IMR-90 (cell line): ENCODE measurements around the gene NTM. TPM values are rescaled to one million over a fixed set of nuclear protein-coding genes. Genes with fewer than 3 reads are reported as not detected.

Experiments
- ATAC-seq: fragments of 200-7000 bp; cut with Tn5 transposase; 2 replicates; pipeline ENCODE4 v1.9.1; 2020; ENCODE audit warnings: low read depth, mild to moderate bottlenecking, moderate library complexity
- BruUV-seq: library from RNA; stranded (reverse); fragments of 400-500 nt; replicated peaks from 2 replicates; lab custom pipeline; 2021; lab: Mats Ljungman, UMichigan
- CTCF ChIA-PET: fragments of 300-600 bp; formaldehyde crosslinking; extraction: SDS; loops from one replicate; lab custom pipeline; 2021; ENCODE audit warnings: antibody characterized with exemption; lab: Yijun Ruan, JAX
- POLR2A ChIA-PET: fragments of 300-600 bp; sonication (Branson Sonifier 250); formaldehyde crosslinking; loops from one replicate; lab custom pipeline; 2022; ENCODE audit warnings: antibody characterized with exemption; ENCODE audit not compliant: unreplicated experiment; lab: Charles Lee
- DNase-seq: peaks from one replicate; pipeline ENCODE4 v3.0.0; 2013
- H2AFZ ChIP-seq: replicated peaks from 2 replicates; pipeline ENCODE3; 2013; ENCODE audit warnings: low read length, mild to moderate bottlenecking; ENCODE audit not compliant: poor library complexity
- H2AK5ac ChIP-seq: 2 replicates; pipeline ENCODE4 v1.6.1; 2013; ENCODE audit warnings: low read depth, low read length, inconsistent platforms
- H2AK9ac ChIP-seq: replicated peaks from 2 replicates; pipeline ENCODE3; 2013; ENCODE audit warnings: mild to moderate bottlenecking, low read depth, low read length, moderate library complexity; ENCODE audit not compliant: poor library complexity
- H2BK120ac ChIP-seq: 2 replicates; pipeline ENCODE4 v1.6.1; 2013; ENCODE audit warnings: low read depth, low read length, inconsistent platforms
- H2BK15ac ChIP-seq: 3 replicates; pipeline ENCODE4 v1.6.1; 2013; ENCODE audit warnings: low read depth, low read length, inconsistent platforms
- H2BK20ac ChIP-seq: 2 replicates; pipeline ENCODE4 v1.6.1; 2013; ENCODE audit warnings: low read depth, mild to moderate bottlenecking, inconsistent platforms, low read length, moderate library complexity
- H2BK5ac ChIP-seq: 2 replicates; pipeline ENCODE4 v1.6.1; 2013; ENCODE audit warnings: mild to moderate bottlenecking, low read depth, low read length, inconsistent platforms; ENCODE audit not compliant: poor library complexity, severe bottlenecking
- H3K14ac ChIP-seq: replicated peaks from 2 replicates; pipeline ENCODE4 v1.6.1; 2013; ENCODE audit warnings: low read depth, low read length, inconsistent platforms
- H3K18ac ChIP-seq: 2 replicates; pipeline ENCODE4 v1.6.1; 2013; ENCODE audit warnings: low read depth, low read length, control low read depth
- H3K23ac ChIP-seq: 2 replicates; pipeline ENCODE4 v1.6.1; 2013; ENCODE audit warnings: low read depth, low read length, inconsistent platforms
- H3K27ac ChIP-seq: 2 replicates; pipeline ENCODE4 v1.5.1; 2013; ENCODE audit warnings: mild to moderate bottlenecking, control low read depth, low read length; ENCODE audit not compliant: insufficient read depth
- H3K27me3 ChIP-seq: 2 replicates; pipeline ENCODE4 v1.6.1; 2013; ENCODE audit warnings: low read length; ENCODE audit not compliant: control insufficient read depth, insufficient read depth
- H3K36me3 ChIP-seq: 2 replicates; pipeline ENCODE4 v1.6.1; 2013; ENCODE audit warnings: low read length, mixed read lengths; ENCODE audit not compliant: control insufficient read depth, insufficient read depth
- H3K4ac ChIP-seq: 2 replicates; pipeline ENCODE4 v1.6.1; 2013; ENCODE audit warnings: low read depth, low read length, inconsistent platforms
- H3K4me1 ChIP-seq: 2 replicates; pipeline ENCODE4 v1.6.1; 2013; ENCODE audit warnings: low read length, mixed read lengths; ENCODE audit not compliant: control insufficient read depth, insufficient read depth
- H3K4me2 ChIP-seq: 2 replicates; pipeline ENCODE4 v1.6.1; 2013; ENCODE audit warnings: low read depth, mild to moderate bottlenecking, control low read depth, low read length, moderate library complexity
- H3K4me3 ChIP-seq: 2 replicates; pipeline ENCODE4 v1.5.1; 2013; ENCODE audit warnings: low read depth, mild to moderate bottlenecking, control low read depth, low read length, moderate library complexity; ENCODE audit not compliant: insufficient read depth
- H3K56ac ChIP-seq: 2 replicates; pipeline ENCODE4 v1.6.1; 2013; ENCODE audit warnings: low read length, inconsistent platforms; ENCODE audit not compliant: insufficient read depth; ENCODE audit errors: extremely low read depth
- H3K79me1 ChIP-seq, 2 experiments: 2 replicates each; pipeline ENCODE4 v1.6.1; 2013; ENCODE audit warnings: low read length in 2 of 2, inconsistent platforms in 1 of 2, low read depth in 1 of 2
- H3K9ac ChIP-seq: 2 replicates; pipeline ENCODE4 v1.6.1; 2013; ENCODE audit warnings: low read depth, low read length, control low read depth
- H3K9me1 ChIP-seq: 2 replicates; pipeline ENCODE4 v1.6.1; 2013; ENCODE audit warnings: low read length, inconsistent platforms; ENCODE audit not compliant: insufficient read depth
- H3K9me3 ChIP-seq: 2 replicates; pipeline ENCODE4 v1.6.1; 2013; ENCODE audit warnings: low read length; ENCODE audit not compliant: control insufficient read depth, insufficient read depth
- H4K20me1 ChIP-seq: 2 replicates; pipeline ENCODE4 v1.6.1; 2013; ENCODE audit warnings: low read length, inconsistent platforms; ENCODE audit not compliant: insufficient read depth
- H4K5ac ChIP-seq: 2 replicates; pipeline ENCODE4 v1.6.1; 2013; ENCODE audit warnings: mild to moderate bottlenecking, low read depth, low read length, control low read depth
- H4K8ac ChIP-seq, 2 experiments: 2 replicates each; pipeline ENCODE4 v1.6.1; 2013; ENCODE audit warnings: low read depth in 2 of 2, low read length in 2 of 2, control low read depth in 1 of 2, inconsistent platforms in 1 of 2
- H4K91ac ChIP-seq: 2 replicates; pipeline ENCODE4 v1.6.1; 2013; ENCODE audit warnings: low read depth, low read length, inconsistent platforms; ENCODE audit not compliant: insufficient read depth
- CEBPB ChIP-seq: IDR thresholded peaks from 2 replicates; pipeline ENCODE4 v1.6.1; 2012; ENCODE audit warnings: low read depth, low read length, improper control_type of control experiment
- FOS ChIP-seq: fragments of 150-350 bp; IDR thresholded peaks from 2 replicates; pipeline ENCODE4 v1.6.1; 2016; ENCODE audit warnings: low read depth, low read length
- MAZ ChIP-seq: IDR thresholded peaks from 2 replicates; pipeline ENCODE4 v1.6.1; 2012; ENCODE audit warnings: low read depth, mild to moderate bottlenecking, low read length, improper control_type of control experiment, moderate library complexity, borderline replicate concordance
- MXI1 ChIP-seq: IDR thresholded peaks from 2 replicates; pipeline ENCODE4 v1.6.1; 2012; ENCODE audit warnings: low read depth, mild to moderate bottlenecking, low read length, moderate library complexity, borderline replicate concordance
- NFE2L2 ChIP-seq: fragments of 150-350 bp; IDR thresholded peaks from 2 replicates; pipeline ENCODE4 v1.6.1; 2016; ENCODE audit warnings: low read depth, mild to moderate bottlenecking, low read length
- POLR2A ChIP-seq: IDR thresholded peaks from 2 replicates; pipeline ENCODE4 v1.6.1; 2012; ENCODE audit warnings: mild to moderate bottlenecking, low read depth, low read length
- RAD21 ChIP-seq: IDR thresholded peaks from 2 replicates; pipeline ENCODE4 v1.6.1; 2012; ENCODE audit warnings: low read length, improper control_type of control experiment
- RFX5 ChIP-seq: IDR thresholded peaks from 2 replicates; pipeline ENCODE4 v1.8.0; 2012; ENCODE audit warnings: low read depth, mild to moderate bottlenecking, low read length, moderate library complexity
- WGBS, 2 experiments: methylation state at CpG; one replicate each; pipeline versions ENCODE4 v1.1.5 to v1.1.7; 2013; ENCODE audit warnings: missing lambda C conversion rate in 2 of 2; ENCODE audit not compliant: insufficient read length in 1 of 2; ENCODE audit errors: extremely low coverage in 2 of 2; 5-methylcytosine and 5-hydroxymethylcytosine counted together
- dilution Hi-C: fragments of 300-500 bp; cut with HindIII; formaldehyde crosslinking; loops from one replicate; pipeline ENCODE4 v1.14.3; 2018; ENCODE audit warnings: low sequenced_read_pairs; ENCODE audit not compliant: unreplicated experiment
- in situ Hi-C: fragments of 300-500 bp; cut with MboI; formaldehyde crosslinking; loops from 3 replicates; pipeline ENCODE4 v1.14.3; 2019; ENCODE audit warnings: low sequenced_read_pairs, inconsistent platforms, mixed read lengths
- intact Hi-C: fragments of 100-400 bp; cut with micrococcal nuclease; formaldehyde crosslinking; loops from 2 replicates; pipeline ENCODE4 v1.10.0; 2022
- polyA plus RNA-seq, 3 experiments: library from polyadenylated mRNA; depleted of rRNA; stranded (reverse); fragments of >200 nt; gene quantifications; 2 replicates each; pipeline ENCODE4 v1.2.3, GENCODE V29; 2012; ENCODE audit warnings: low replicate concordance in 1 of 3
- total RNA-seq: library from RNA; depleted of rRNA; stranded (reverse); fragments of >200 nt; gene quantifications from 2 replicates; pipeline ENCODE4 v1.2.3, GENCODE V29; 2012
- TF ChIP-seq, protein P1 (sequence below): conservative IDR thresholded peaks from 2 replicates; pipeline ENCODE4 v1.5.1; 2012; ENCODE audit warnings: mild to moderate bottlenecking, low read depth, low read length, improper control_type of control experiment
- TF ChIP-seq, protein P2 (sequence below): fragments of 150-350 bp; IDR thresholded peaks from 2 replicates; pipeline ENCODE4 v1.6.1; 2016; ENCODE audit warnings: low read depth, mild to moderate bottlenecking, low read length, moderate library complexity, borderline replicate concordance

Gene NTM
- total and polyA plus RNA-seq, 2 of the 4 experiments (the other 2 are of a cell fraction), result 19.5 to 25.5 TPM

DNA sequence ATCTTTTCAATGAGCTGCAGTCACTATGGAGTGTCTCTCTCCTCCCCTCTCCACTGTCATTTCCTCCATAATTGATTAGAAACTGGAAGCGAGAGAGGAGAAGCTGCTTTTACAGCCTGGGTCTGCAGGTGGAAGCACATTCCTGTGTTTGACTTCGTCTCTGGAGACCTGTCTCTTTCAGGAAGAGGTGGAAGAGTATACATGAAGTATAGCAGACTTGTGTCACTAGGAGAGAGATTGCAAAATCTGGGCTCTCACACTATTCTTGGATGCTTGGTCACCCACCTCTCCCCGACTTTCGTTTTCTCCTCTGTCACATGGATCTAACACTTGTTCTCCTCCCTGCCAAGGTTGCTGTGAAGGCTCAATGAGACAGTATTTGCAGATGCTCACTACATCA, 323.3 kb downstream of the NTM start:
- Histone ChIP-seq H3K9me3 (no peaks in the 10 kb centered on the region), H4K5ac (no peak overlapping the region), H2BK120ac (no peak overlapping the region), H3K27ac (no peak overlapping the region), H2BK15ac (no peak overlapping the region), H4K91ac (no peak overlapping the region), H4K8ac (no peak overlapping the region), H3K56ac (no peak overlapping the region), H2BK20ac (no peak overlapping the region), H4K20me1 (no peaks in the 10 kb centered on the region), H3K27me3 (no peaks in the 10 kb centered on the region; the same call in 1 of the 2 replicates), H3K4ac (no peak overlapping the region), H3K9ac (no peak overlapping the region), H3K9me1 (no peaks in the 10 kb centered on the region), H3K23ac (no peak overlapping the region), H3K4me2 (no peak overlapping the region), H2AK5ac (no peak overlapping the region), H2AFZ (no peak overlapping the region), H2BK5ac (no peak overlapping the region), H3K14ac (no peak overlapping the region), H3K79me1 (no peaks in the 10 kb centered on the region), H2AK9ac (no peak overlapping the region), H3K4me3 (no peak overlapping the region), H3K4me1 (0 out of 2 replicates have a peak, but pooled peaks cover 2% of the 10 kb centered on the region), H3K36me3 (no peaks in the 10 kb centered on the region), H3K18ac (no peak overlapping the region)
- ChIA-PET POLR2A (no interaction called here), CTCF (interaction anchor here (1.2 to 2.4 kb wide), 9 partner anchors 19 to 433 kb away, joined by 3 to 11 read pairs (median 6); no protein-coding TSS in a partner anchor)
- dilution Hi-C loops, result no loop called here
- in situ Hi-C loops, result no loop called here
- intact Hi-C loops, result loop anchor here (1.0 to 10.0 kb wide), 6 partner anchors 55 to 709 kb away; no protein-coding TSS in a partner anchor
- 90% methylated on average over 2 of the region's 4 CpGs; no CpG with 5 or more reads in 1 of the 2 experiments for WGBS, 2 experiments
- ATAC-seq, result no peak
- TF ChIP-seq NFE2L2 (no peak), CEBPB (no peak), POLR2A (no peak), MAZ (no peak), RAD21 (no peak), MXI1 (no peak), RFX5 (no peak), FOS (no peak)
- TF ChIP-seq, protein P1, sequence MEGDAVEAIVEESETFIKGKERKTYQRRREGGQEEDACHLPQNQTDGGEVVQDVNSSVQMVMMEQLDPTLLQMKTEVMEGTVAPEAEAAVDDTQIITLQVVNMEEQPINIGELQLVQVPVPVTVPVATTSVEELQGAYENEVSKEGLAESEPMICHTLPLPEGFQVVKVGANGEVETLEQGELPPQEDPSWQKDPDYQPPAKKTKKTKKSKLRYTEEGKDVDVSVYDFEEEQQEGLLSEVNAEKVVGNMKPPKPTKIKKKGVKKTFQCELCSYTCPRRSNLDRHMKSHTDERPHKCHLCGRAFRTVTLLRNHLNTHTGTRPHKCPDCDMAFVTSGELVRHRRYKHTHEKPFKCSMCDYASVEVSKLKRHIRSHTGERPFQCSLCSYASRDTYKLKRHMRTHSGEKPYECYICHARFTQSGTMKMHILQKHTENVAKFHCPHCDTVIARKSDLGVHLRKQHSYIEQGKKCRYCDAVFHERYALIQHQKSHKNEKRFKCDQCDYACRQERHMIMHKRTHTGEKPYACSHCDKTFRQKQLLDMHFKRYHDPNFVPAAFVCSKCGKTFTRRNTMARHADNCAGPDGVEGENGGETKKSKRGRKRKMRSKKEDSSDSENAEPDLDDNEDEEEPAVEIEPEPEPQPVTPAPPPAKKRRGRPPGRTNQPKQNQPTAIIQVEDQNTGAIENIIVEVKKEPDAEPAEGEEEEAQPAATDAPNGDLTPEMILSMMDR, result no peak
- TF ChIP-seq, protein P2, sequence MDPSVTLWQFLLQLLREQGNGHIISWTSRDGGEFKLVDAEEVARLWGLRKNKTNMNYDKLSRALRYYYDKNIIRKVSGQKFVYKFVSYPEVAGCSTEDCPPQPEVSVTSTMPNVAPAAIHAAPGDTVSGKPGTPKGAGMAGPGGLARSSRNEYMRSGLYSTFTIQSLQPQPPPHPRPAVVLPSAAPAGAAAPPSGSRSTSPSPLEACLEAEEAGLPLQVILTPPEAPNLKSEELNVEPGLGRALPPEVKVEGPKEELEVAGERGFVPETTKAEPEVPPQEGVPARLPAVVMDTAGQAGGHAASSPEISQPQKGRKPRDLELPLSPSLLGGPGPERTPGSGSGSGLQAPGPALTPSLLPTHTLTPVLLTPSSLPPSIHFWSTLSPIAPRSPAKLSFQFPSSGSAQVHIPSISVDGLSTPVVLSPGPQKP, result no peak
- no peak for DNase-seq
- BruUV-seq, result no TSS peak
